Gastrocnemius medialis (tissue), 4 donors: ENCODE results near the gene SIRPB1. TPM values are rescaled to one million over a fixed set of nuclear protein-coding genes. Genes with fewer than 3 reads are reported as not detected.
"Not testable (repeated sequence)": the region's sequence is repeated elsewhere in the genome, so short reads cannot be mapped to it uniquely, and the experiment has no call there.

ENCODE experiments used
- ATAC-seq, 2 donors: fragments of 150-250 bp; one replicate each; pipeline ENCODE4 v1.9.1; 2016
- DNase-seq, 2 donors: peaks; one replicate each; pipeline ENCODE4 v3.0.0-alpha.2; 2019
- H3K27ac ChIP-seq, 4 donors: fragments of 200-600 bp; sonication (generic); 1 replicate in 1 of 4; 2 replicates in 3 of 4; pipeline ENCODE4 v1.5.1; 2016 to 2018; ENCODE audit warnings: mild to moderate bottlenecking in 2 of 4, moderate library complexity in 1 of 4
- H3K27me3 ChIP-seq, 3 donors: fragments of 200-600 bp; sonication (generic) in 2 of 3; 1 replicate in 1 of 3; 2 replicates in 2 of 3; pipeline versions ENCODE4 v1.5.1 to v1.6.0; 2016 to 2019; ENCODE audit warnings: mild to moderate bottlenecking in 1 of 3, moderate library complexity in 1 of 3
- H3K36me3 ChIP-seq, 2 donors: fragments of 200-600 bp; sonication (generic) in 1 of 2; one replicate each; pipeline ENCODE4 v1.5.1; 2017 to 2018
- H3K4me1 ChIP-seq, 2 donors: fragments of 200-600 bp; sonication (generic) in 1 of 2; one replicate each; pipeline ENCODE4 v1.5.1; 2016 to 2017; ENCODE audit warnings: mild to moderate bottlenecking in 2 of 2
- H3K4me3 ChIP-seq, 4 donors: fragments of 200-600 bp; sonication (generic) in 3 of 4; 1 replicate in 1 of 4; 2 replicates in 3 of 4; pipeline ENCODE4 v1.5.1; 2016 to 2019; ENCODE audit warnings: mild to moderate bottlenecking in 2 of 4
- H3K9me3 ChIP-seq, 3 donors: fragments of 200-600 bp; sonication (generic) in 2 of 3; 1 replicate in 1 of 3; 2 replicates in 2 of 3; pipeline ENCODE4 v1.5.1; 2016 to 2019
- POLR2A ChIP-seq, 2 donors: fragments of 450-650 bp; IDR thresholded peaks; one replicate each; pipeline ENCODE4 v1.6.1; 2017; ENCODE audit warnings: antibody characterized with exemption in 2 of 2, mild to moderate bottlenecking in 2 of 2, moderate library complexity in 2 of 2
- in situ Hi-C, 4 donors: fragments of 200-750 bp; cut with MboI; loops; one replicate each; pipeline versions ENCODE4 v1.15.0 to v1.8.0; 2017; ENCODE audit warnings: low sequenced_read_pairs in 4 of 4
- intact Hi-C: fragments of 100-400 bp; cut with DNase I; formaldehyde crosslinking; loops from one replicate; pipeline ENCODE4 v1.15.1; 2023; ENCODE audit warnings: low total_unique reads
- total RNA-seq, 4 donors: library from RNA; depleted of rRNA; stranded (reverse); fragments of >200 nt; gene quantifications; one replicate each; pipeline versions ENCODE4 v1.1.0 to v1.2.3, GENCODE V29; 2016
- TF ChIP-seq, protein P1 (sequence below), 5 experiments: fragments of 450-650 bp in 3 of 5; fragments of 200-600 bp in 2 of 5; sonication (generic) in 2 of 5; IDR thresholded peaks in 4 of 5; conservative IDR thresholded peaks in 1 of 5; 1 replicate in 4 of 5; 2 replicates in 1 of 5; pipeline ENCODE4 v1.5.1; 2016 to 2019; ENCODE audit warnings: antibody characterized with exemption in 5 of 5, mild to moderate bottlenecking in 3 of 5, moderate library complexity in 3 of 5

Gene SIRPB1
- total RNA-seq, 4 donors from 2014 or later: 0.20 to 4.4 (median 1.8) TPM; not detected in 1

GRCh38 chr20:1579488-1579887, 40.3 kb downstream of the SIRPB1 start:
- Histone ChIP-seq H3K9me3 (no peaks in the 10 kb centered on the region), H3K36me3 (no peaks in the 10 kb centered on the region), H3K27ac (no peak overlapping the region), H3K4me3 (no peak overlapping the region), H3K27me3 (no peaks in the 10 kb centered on the region), H3K4me1 (no peaks in the 10 kb centered on the region)
- ATAC-seq: no peak
- in situ Hi-C loops: loop anchor here in 1 of 4 donors (5.0 kb wide), 1 partner anchor 38 kb away; no protein-coding TSS in a partner anchor
- DNase-seq: no peak
- intact Hi-C loops: loop anchor here (2.0 kb wide), 1 partner anchor 35 kb away; no protein-coding TSS in a partner anchor
- TF ChIP-seq, protein P1, sequence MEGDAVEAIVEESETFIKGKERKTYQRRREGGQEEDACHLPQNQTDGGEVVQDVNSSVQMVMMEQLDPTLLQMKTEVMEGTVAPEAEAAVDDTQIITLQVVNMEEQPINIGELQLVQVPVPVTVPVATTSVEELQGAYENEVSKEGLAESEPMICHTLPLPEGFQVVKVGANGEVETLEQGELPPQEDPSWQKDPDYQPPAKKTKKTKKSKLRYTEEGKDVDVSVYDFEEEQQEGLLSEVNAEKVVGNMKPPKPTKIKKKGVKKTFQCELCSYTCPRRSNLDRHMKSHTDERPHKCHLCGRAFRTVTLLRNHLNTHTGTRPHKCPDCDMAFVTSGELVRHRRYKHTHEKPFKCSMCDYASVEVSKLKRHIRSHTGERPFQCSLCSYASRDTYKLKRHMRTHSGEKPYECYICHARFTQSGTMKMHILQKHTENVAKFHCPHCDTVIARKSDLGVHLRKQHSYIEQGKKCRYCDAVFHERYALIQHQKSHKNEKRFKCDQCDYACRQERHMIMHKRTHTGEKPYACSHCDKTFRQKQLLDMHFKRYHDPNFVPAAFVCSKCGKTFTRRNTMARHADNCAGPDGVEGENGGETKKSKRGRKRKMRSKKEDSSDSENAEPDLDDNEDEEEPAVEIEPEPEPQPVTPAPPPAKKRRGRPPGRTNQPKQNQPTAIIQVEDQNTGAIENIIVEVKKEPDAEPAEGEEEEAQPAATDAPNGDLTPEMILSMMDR (IDR thresholded peaks at IDR 0.05 in 4 of 5, conservative IDR thresholded peaks at IDR 0.05 in 1 of 5): no peak

DNA sequence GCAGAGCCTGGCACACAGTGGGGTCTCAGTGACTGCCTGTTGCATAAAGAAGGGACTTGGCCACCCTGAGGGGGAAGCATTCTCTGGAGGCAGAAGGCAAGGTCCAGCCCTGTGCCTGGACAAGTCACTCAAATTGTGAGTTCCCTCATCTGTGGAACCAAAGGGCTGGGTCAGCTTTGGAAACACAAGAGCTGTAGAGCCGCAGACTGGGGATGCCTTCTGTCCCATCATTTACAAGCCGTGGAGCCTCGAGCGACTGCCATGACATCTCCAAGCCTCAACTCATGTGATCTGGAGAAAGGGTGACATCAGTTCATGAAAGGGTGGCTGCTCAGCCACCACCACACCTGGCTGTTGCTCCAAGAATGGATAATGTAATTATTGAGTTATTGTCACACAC, 41.9 kb downstream of the SIRPB1 start:
- no peak for DNase-seq
- Histone ChIP-seq H3K4me3 (no peak overlapping the region), H3K27me3 (no peaks in the 10 kb centered on the region), H3K9me3 (no peaks in the 10 kb centered on the region), H3K27ac (no peak overlapping the region), H3K4me1 (no peaks in the 10 kb centered on the region), H3K36me3 (no peaks in the 10 kb centered on the region)
- TF ChIP-seq, protein P1 (IDR thresholded peaks at IDR 0.05 in 4 of 5, conservative IDR thresholded peaks at IDR 0.05 in 1 of 5): no peak
- TF ChIP-seq POLR2A (IDR thresholded peaks at IDR 0.05): no peak
- intact Hi-C loops: loop anchor here (2.0 kb wide), 1 partner anchor 37 kb away; no protein-coding TSS in a partner anchor
- no peak for ATAC-seq
- in situ Hi-C loops: loop anchor here in 1 of 4 donors (5.0 kb wide), 1 partner anchor 39 kb away; no protein-coding TSS in a partner anchor

GRCh38 chr20:1577313-1577712, 42.5 kb downstream of the SIRPB1 start:
- H3K9me3 ChIP-seq, H3K4me3 ChIP-seq, intact Hi-C loops, H3K27me3 ChIP-seq, DNase-seq, H3K27ac ChIP-seq, ATAC-seq, H3K4me1 ChIP-seq, H3K36me3 ChIP-seq: not testable (repeated sequence)
- in situ Hi-C loops: loop anchor here in 1 of 4 donors (5.0 kb wide), 1 partner anchor 40 kb away; no protein-coding TSS in a partner anchor

- DNase-seq (no peak), ATAC-seq (no peak)
- H3K4me1 ChIP-seq: no peaks in the 10 kb centered on the region
- no peaks in the 10 kb centered on the region for H3K27me3 ChIP-seq
- TF ChIP-seq POLR2A (IDR thresholded peaks at IDR 0.05): no peak
- TF ChIP-seq, protein P1 (IDR thresholded peaks at IDR 0.05 in 4 of 5, conservative IDR thresholded peaks at IDR 0.05 in 1 of 5): no peak
- no peak overlapping the region for H3K27ac ChIP-seq
- H3K4me3 ChIP-seq: no peak overlapping the region
- no peaks in the 10 kb centered on the region for H3K36me3 ChIP-seq
- in situ Hi-C loops: loop anchor here in 1 of 4 donors (5.0 kb wide), 1 partner anchor 41 kb away; no protein-coding TSS in a partner anchor
- intact Hi-C loops: no loop called here
- H3K9me3 ChIP-seq: no peaks in the 10 kb centered on the region
Observed at GRCh38 chr20:1576641-1577040, 43.2 kb downstream of the SIRPB1 start.

DNA sequence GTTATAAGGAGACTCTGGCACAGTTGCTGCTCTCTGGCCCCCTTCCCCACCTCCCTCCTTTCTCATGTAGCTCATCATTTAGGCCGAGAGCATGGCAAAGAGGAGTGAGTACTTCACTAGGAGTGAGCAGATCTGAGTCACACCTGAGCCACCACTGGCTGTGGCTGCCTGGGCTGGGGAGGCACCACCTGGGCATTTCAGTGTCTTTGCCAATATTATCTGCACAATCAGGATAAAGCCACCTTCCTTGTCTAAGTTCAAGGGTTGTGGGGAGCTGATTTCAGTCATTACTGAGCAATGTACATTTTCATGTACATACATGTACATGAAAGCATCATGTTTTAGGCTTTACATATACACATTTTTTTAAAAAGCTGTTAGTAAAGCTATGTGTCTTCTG, 43.8 kb downstream of the SIRPB1 start:
- ATAC-seq, H3K27me3 ChIP-seq, H3K9me3 ChIP-seq, H3K36me3 ChIP-seq, H3K4me3 ChIP-seq, H3K27ac ChIP-seq, DNase-seq, intact Hi-C loops, H3K4me1 ChIP-seq: not testable (repeated sequence)
- in situ Hi-C loops: loop anchor here in 1 of 4 donors (5.0 kb wide), 1 partner anchor 41 kb away; no protein-coding TSS in a partner anchor

- H3K36me3 ChIP-seq, H3K4me1 ChIP-seq, ATAC-seq, in situ Hi-C loops, DNase-seq, H3K4me3 ChIP-seq, H3K9me3 ChIP-seq, H3K27me3 ChIP-seq, H3K27ac ChIP-seq, intact Hi-C loops: not testable (repeated sequence)
Observed at GRCh38 chr20:1571583-1571982, 48.2 kb downstream of the SIRPB1 start.

Other genes with a start within 250 kb of the SIRPB1 start
- 10 to 100 TPM; 27.7 to 89.4 (median 52.5) TPM for gene FKBP1A, start 227.0 kb downstream of the SIRPB1 start, total RNA-seq
- gene NSFL1C, start 153.2 kb downstream of the SIRPB1 start, total RNA-seq: 10 to 100 TPM; 68.0 to 91.4 (median 80.6) TPM
- gene SIRPB2, start 128.6 kb downstream of the SIRPB1 start, total RNA-seq: 1 to 10 TPM in 2 of 4 donors, under 1 TPM in 2; 0.94 to 6.2 (median 1.5) TPM
- not detected for gene SIRPD, start 62.3 kb downstream of the SIRPB1 start, total RNA-seq
- gene SIRPG, start 37.8 kb upstream of the SIRPB1 start, total RNA-seq: not detected